ENCODE measurements around the gene RPL7A.

The RPL7A gene

GRCh38 chr9:133353548-133353947, 5.5 kb downstream of the RPL7A start:
- no peak overlapping the region for H3K9ac ChIP-seq (ENCODE audit: low read depth, low read length, poor library complexity, severe bottlenecking)
- H3K9me3 ChIP-seq (ENCODE audit: insufficient read depth, low read depth, low read length): no peaks in the 10 kb centered on the region
- no peak overlapping the region for H3K4me2 ChIP-seq (ENCODE audit: low read depth, low read length, poor library complexity, severe bottlenecking)
- TF ChIP-seq EZH2phosphoT487 (IDR thresholded peaks at IDR 0.05; ENCODE audit: borderline replicate concordance) (no peak), CTCF (conservative IDR thresholded peaks at IDR 0.05; ENCODE audit: low read length) (no peak)
- H3K27me3 ChIP-seq (ENCODE audit: insufficient read depth, low read length, poor library complexity, severe bottlenecking): peaks cover 2% of the 10 kb centered on the region
- H3K36me3 ChIP-seq (ENCODE audit: insufficient read depth, low read length): peaks cover 38% of the 10 kb centered on the region
- peaks cover 71% of the 10 kb centered on the region for H3K79me2 ChIP-seq (ENCODE audit: insufficient read depth, low read length)
- H3K4me1 ChIP-seq (ENCODE audit: insufficient read depth, low read length, poor library complexity, severe bottlenecking): peaks cover 23% of the 10 kb centered on the region
- no peak overlapping the region for H2AFZ ChIP-seq (ENCODE audit: low read length)
- peaks cover 11% of the 10 kb centered on the region; the same call in 1 of the 2 replicates for H3F3A ChIP-seq (ENCODE audit: low read depth)
- peaks cover 49% of the 10 kb centered on the region for H4K20me1 ChIP-seq (ENCODE audit: insufficient read depth, low read length, poor library complexity, severe bottlenecking)
- H3K9me2 ChIP-seq (replicated peaks; ENCODE audit: low read depth, low read length): no peaks in the 10 kb centered on the region
- H3K4me3 ChIP-seq (ENCODE audit: low read length, poor library complexity, severe bottlenecking): no peak overlapping the region

- H3K9ac ChIP-seq (ENCODE audit: low read depth, low read length, poor library complexity, severe bottlenecking): peak overlapping the region; percentile 80
- peaks cover 65% of the 10 kb centered on the region for H3K79me2 ChIP-seq (ENCODE audit: insufficient read depth, low read length)
- TF ChIP-seq EZH2phosphoT487 (IDR thresholded peaks at IDR 0.05; ENCODE audit: borderline replicate concordance): no peak
- TF ChIP-seq CTCF (conservative IDR thresholded peaks at IDR 0.05; ENCODE audit: low read length): no peak
- peaks cover 11% of the 10 kb centered on the region; the same call in 1 of the 2 replicates for H3F3A ChIP-seq (ENCODE audit: low read depth)
- peaks cover 14% of the 10 kb centered on the region for H3K4me1 ChIP-seq (ENCODE audit: insufficient read depth, low read length, poor library complexity, severe bottlenecking)
- peaks cover 41% of the 10 kb centered on the region for H4K20me1 ChIP-seq (ENCODE audit: insufficient read depth, low read length, poor library complexity, severe bottlenecking)
- H3K4me2 ChIP-seq (ENCODE audit: low read depth, low read length, poor library complexity, severe bottlenecking): peak overlapping the region; percentile 95
- H2AFZ ChIP-seq (ENCODE audit: low read length): no peak overlapping the region
- H3K9me3 ChIP-seq (ENCODE audit: insufficient read depth, low read depth, low read length): no peaks in the 10 kb centered on the region
- no peaks in the 10 kb centered on the region for H3K27me3 ChIP-seq (ENCODE audit: insufficient read depth, low read length, poor library complexity, severe bottlenecking)
- no peaks in the 10 kb centered on the region for H3K9me2 ChIP-seq (replicated peaks; ENCODE audit: low read depth, low read length)
- H3K4me3 ChIP-seq (ENCODE audit: low read length, poor library complexity, severe bottlenecking): peak overlapping the region; percentile 94
- H3K36me3 ChIP-seq (ENCODE audit: insufficient read depth, low read length): peaks cover 36% of the 10 kb centered on the region
Observed at GRCh38 chr9:133354766-133355165, 6.7 kb downstream of the RPL7A start.

GRCh38 chr9:133355881-133356357, 7.9 kb downstream of the RPL7A start:
- Histone ChIP-seq H3K27me3 (ENCODE audit: insufficient read depth, low read length, poor library complexity, severe bottlenecking) (no peaks in the 10 kb centered on the region), H3K79me2 (ENCODE audit: insufficient read depth, low read length) (peaks cover 59% of the 10 kb centered on the region), H3K4me3 (ENCODE audit: low read length, poor library complexity, severe bottlenecking) (peak overlapping the region; percentile 94), H3K9me2 (replicated peaks; ENCODE audit: low read depth, low read length) (no peaks in the 10 kb centered on the region), H3K9me3 (ENCODE audit: insufficient read depth, low read depth, low read length) (no peaks in the 10 kb centered on the region), H4K20me1 (ENCODE audit: insufficient read depth, low read length, poor library complexity, severe bottlenecking) (peaks cover 35% of the 10 kb centered on the region), H3K36me3 (ENCODE audit: insufficient read depth, low read length) (peaks cover 35% of the 10 kb centered on the region), H3F3A (ENCODE audit: low read depth) (peaks cover 9% of the 10 kb centered on the region; the same call in 1 of the 2 replicates), H2AFZ (ENCODE audit: low read length) (no peak overlapping the region), H3K9ac (ENCODE audit: low read depth, low read length, poor library complexity, severe bottlenecking) (peak overlapping the region; percentile 80), H3K4me2 (ENCODE audit: low read depth, low read length, poor library complexity, severe bottlenecking) (peak overlapping the region; percentile 95), H3K4me1 (ENCODE audit: insufficient read depth, low read length, poor library complexity, severe bottlenecking) (peaks cover 8% of the 10 kb centered on the region)
- TF ChIP-seq EZH2phosphoT487 (IDR thresholded peaks at IDR 0.05; ENCODE audit: borderline replicate concordance): no peak
- peak; percentile 17; the same call in 1 of the 2 replicates for TF ChIP-seq CTCF (conservative IDR thresholded peaks at IDR 0.05; ENCODE audit: low read length)
